C4-2B (cell line): ENCODE measurements around the gene CCNT2.

Experiments used
- H3K27ac ChIP-seq: fragments of 450-650 bp; 2 replicates; pipeline ENCODE4 v1.5.1; 2017
- CTCF ChIP-seq: fragments of 450-650 bp; conservative IDR thresholded peaks from 2 replicates; pipeline ENCODE4 v1.5.1; 2017; ENCODE audit warnings: mild to moderate bottlenecking
- ZFX ChIP-seq: fragments of 450-650 bp; IDR thresholded peaks from 2 replicates; pipeline ENCODE4 v1.6.1; 2017

Gene CCNT2

GRCh38 chr2:134980639-134981038 is 62.0 kb downstream of the CCNT2 start:
- H3K27ac ChIP-seq, result no peak overlapping the region
- no peak for TF ChIP-seq ZFX
- TF ChIP-seq CTCF, result no peak

GRCh38 chr2:134982603-134983002 is 64.0 kb downstream of the CCNT2 start:
- TF ChIP-seq CTCF, result no peak
- no peak for TF ChIP-seq ZFX
- no peak overlapping the region for H3K27ac ChIP-seq

GRCh38 chr2:134985061-134985460 is 66.4 kb downstream of the CCNT2 start:
- no peak for TF ChIP-seq CTCF
- no peak for TF ChIP-seq ZFX

GRCh38 chr2:134988994-134989605 is 70.5 kb downstream of the CCNT2 start:
- TF ChIP-seq CTCF, result peak; percentile 66
- no peak for TF ChIP-seq ZFX
- no peak overlapping the region for H3K27ac ChIP-seq

More at GRCh38 chr2:134985061-134985460, 66.4 kb downstream of the CCNT2 start:
- H3K27ac ChIP-seq, result no peak overlapping the region

- no peak for TF ChIP-seq CTCF
- H3K27ac ChIP-seq, result no peak overlapping the region
Measured at GRCh38 chr2:134999521-134999920, 80.9 kb downstream of the CCNT2 start.

- TF ChIP-seq CTCF, result no peak
Measured at GRCh38 chr2:135002836-135003235, 84.2 kb downstream of the CCNT2 start.

GRCh38 chr2:135004005-135004746 is 85.6 kb downstream of the CCNT2 start:
- H3K27ac ChIP-seq, result peak overlapping the region; percentile 18; the same call in 1 of the 2 replicates
- TF ChIP-seq ZFX (no peak), CTCF (peak; percentile 97)

More at GRCh38 chr2:135002836-135003235, 84.2 kb downstream of the CCNT2 start:
- H3K27ac ChIP-seq, result no peak overlapping the region
